HG02852 (cell line): ENCODE data around the gene LAMA2.
"Not testable (repeated sequence)": the region's sequence is repeated elsewhere in the genome, so short reads cannot be mapped to it uniquely, and the experiment has no call there.

Experiments
- ATAC-seq: cut with Tn5 transposase; IDR thresholded peaks from one replicate; pipeline ENCODE4 v1.9.1; 2021; ENCODE audit warnings: mild to moderate bottlenecking, moderate library complexity; ENCODE audit not compliant: unreplicated experiment

Gene LAMA2

GRCh38 chr6:129163551-129163950 is 280.6 kb downstream of the LAMA2 start:
- no peak for ATAC-seq

- no peak for ATAC-seq
Observed at GRCh38 chr6:129164032-129164431, 281.1 kb downstream of the LAMA2 start.

- not testable (repeated sequence) for ATAC-seq
Observed at GRCh38 chr6:129172279-129172995, 289.5 kb downstream of the LAMA2 start.

- ATAC-seq = no peak
Observed at GRCh38 chr6:129175066-129175465, 292.1 kb downstream of the LAMA2 start.

GRCh38 chr6:129177801-129178200 is 294.9 kb downstream of the LAMA2 start:
- no peak for ATAC-seq

GRCh38 chr6:129179283-129179682 is 296.3 kb downstream of the LAMA2 start:
- ATAC-seq = no peak

GRCh38 chr6:129181001-129181400 is 298.1 kb downstream of the LAMA2 start:
- ATAC-seq = no peak

GRCh38 chr6:129183187-129183591 is 300.3 kb downstream of the LAMA2 start:
- no peak for ATAC-seq

GRCh38 chr6:129183681-129184301 is 300.9 kb downstream of the LAMA2 start:
- no peak for ATAC-seq

GRCh38 chr6:129184324-129184723 is 301.4 kb downstream of the LAMA2 start:
- no peak for ATAC-seq

GRCh38 chr6:129184808-129185366 is 301.9 kb downstream of the LAMA2 start:
- ATAC-seq = no peak

GRCh38 chr6:129186988-129187387 is 304.1 kb downstream of the LAMA2 start:
- ATAC-seq = no peak

- ATAC-seq = no peak
Observed at GRCh38 chr6:129188306-129188705, 305.4 kb downstream of the LAMA2 start.

- no peak for ATAC-seq
Observed at GRCh38 chr6:129188795-129189194, 305.9 kb downstream of the LAMA2 start.

GRCh38 chr6:129189266-129189665 is 306.3 kb downstream of the LAMA2 start:
- no peak for ATAC-seq

GRCh38 chr6:129191235-129191634 is 308.3 kb downstream of the LAMA2 start:
- no peak for ATAC-seq

GRCh38 chr6:129192458-129192989 is 309.6 kb downstream of the LAMA2 start:
- ATAC-seq = no peak

GRCh38 chr6:129194306-129194941 is 311.5 kb downstream of the LAMA2 start:
- ATAC-seq = no peak

GRCh38 chr6:129195161-129195560 is 312.2 kb downstream of the LAMA2 start:
- ATAC-seq = no peak

- ATAC-seq = no peak
Observed at GRCh38 chr6:129195643-129196042, 312.7 kb downstream of the LAMA2 start.

- ATAC-seq = no peak
Observed at GRCh38 chr6:129197154-129197553, 314.2 kb downstream of the LAMA2 start.

- no peak for ATAC-seq
Observed at GRCh38 chr6:129200151-129200550, 317.2 kb downstream of the LAMA2 start.
